Keratinocyte (primary cell): Measurements from ENCODE around the gene POLE4. TPM values are rescaled to one million over a fixed set of nuclear protein-coding genes. Genes with fewer than 3 reads are reported as not detected.

Experiments used
- DNase-seq: peaks from one replicate; pipeline ENCODE4 v3.0.0-alpha.2; 2011; ENCODE audit warnings: low read depth, missing footprints, low spot score
- FAIRE-seq: peaks from 2 replicates; lab custom pipeline; 2011; peaks lifted over from hg19 to GRCh38; lab: Jason Lieb, UNC
- H2AFZ ChIP-seq: 2 replicates; pipeline ENCODE4 v1.6.0; 2012; ENCODE audit warnings: low read length, control low read depth, inconsistent platforms; ENCODE audit not compliant: control insufficient read depth
- H3K27ac ChIP-seq: 2 replicates; pipeline ENCODE4 v1.5.1; 2011; ENCODE audit warnings: low read length; ENCODE audit not compliant: control insufficient read depth, insufficient read depth
- H3K27me3 ChIP-seq: 3 replicates; pipeline ENCODE4 v1.6.0; 2011; ENCODE audit warnings: low read length; ENCODE audit not compliant: control insufficient read depth, insufficient read depth; ENCODE audit errors: extremely low read depth
- H3K36me3 ChIP-seq, 2 experiments: 2 replicates in 1 of 2; 3 replicates in 1 of 2; pipeline ENCODE4 v1.5.1; 2011; ENCODE audit warnings: low read length in 2 of 2, mild to moderate bottlenecking in 1 of 2; ENCODE audit not compliant: control insufficient read depth in 2 of 2, insufficient read depth in 2 of 2; ENCODE audit errors: extremely low read depth in 1 of 2
- H3K4me1 ChIP-seq: 3 replicates; pipeline ENCODE4 v1.5.1; 2011; ENCODE audit warnings: low read length; ENCODE audit not compliant: control insufficient read depth, insufficient read depth; ENCODE audit errors: extremely low read depth
- H3K4me2 ChIP-seq: 3 replicates; pipeline ENCODE4 v1.6.0; 2011; ENCODE audit warnings: low read depth, low read length; ENCODE audit not compliant: control insufficient read depth, insufficient read depth; ENCODE audit errors: extremely low read depth
- H3K4me3 ChIP-seq, 3 experiments: fragments of 200-600 bp in 1 of 3; sonication (generic) in 1 of 3; 2 replicates in 2 of 3; 3 replicates in 1 of 3; pipeline ENCODE4 v1.5.1; 2011 to 2016; ENCODE audit warnings: low read length in 3 of 3, mild to moderate bottlenecking in 3 of 3, control low read depth in 2 of 3, inconsistent platforms in 1 of 3, low read depth in 1 of 3, mixed read lengths in 1 of 3, mixed run types in 1 of 3, moderate library complexity in 1 of 3; ENCODE audit not compliant: control insufficient read depth in 2 of 3, insufficient read depth in 2 of 3; ENCODE audit errors: extremely low read depth in 1 of 3
- H3K79me2 ChIP-seq: 2 replicates; pipeline ENCODE4 v1.6.0; 2012; ENCODE audit warnings: low read length; ENCODE audit not compliant: control insufficient read depth, insufficient read depth
- H3K9ac ChIP-seq: 3 replicates; pipeline ENCODE4 v1.6.0; 2011; ENCODE audit warnings: low read length; ENCODE audit not compliant: control insufficient read depth, insufficient read depth; ENCODE audit errors: extremely low read depth
- H3K9me1 ChIP-seq: 3 replicates; pipeline ENCODE4 v1.6.0; 2011; ENCODE audit warnings: low read length; ENCODE audit not compliant: control insufficient read depth, insufficient read depth; ENCODE audit errors: extremely low read depth
- H3K9me3 ChIP-seq: 2 replicates; pipeline ENCODE4 v1.5.1; 2012; ENCODE audit warnings: low read depth, low read length; ENCODE audit not compliant: control insufficient read depth
- H4K20me1 ChIP-seq: 3 replicates; pipeline ENCODE4 v1.6.0; 2011; ENCODE audit warnings: low read length; ENCODE audit not compliant: control insufficient read depth, insufficient read depth; ENCODE audit errors: extremely low read depth
- CTCF ChIP-seq, 3 experiments: IDR thresholded peaks in 1 of 3; conservative IDR thresholded peaks in 1 of 3; optimal IDR thresholded peaks in 1 of 3; 2 replicates in 2 of 3; 3 replicates in 1 of 3; pipeline versions ENCODE3 to v1.5.1; 2011; ENCODE audit warnings: low read length in 3 of 3, mild to moderate bottlenecking in 3 of 3, moderate library complexity in 2 of 3, control low read depth in 1 of 3, inconsistent platforms in 1 of 3; ENCODE audit not compliant: insufficient read depth in 2 of 3; ENCODE audit errors: extremely low read depth in 1 of 3
- EZH2 ChIP-seq: IDR thresholded peaks from one replicate; pipeline ENCODE4 v1.6.1; 2012; ENCODE audit warnings: inconsistent platforms, mild to moderate bottlenecking, low read length, moderate library complexity
- dilution Hi-C: fragments of 300-500 bp; cut with MboI; formaldehyde crosslinking; loops from one replicate; pipeline ENCODE4 v1.7.0; 2020; ENCODE audit warnings: low sequenced_read_pairs; ENCODE audit not compliant: extremely low pct_ligation_motif_present
- polyA minus RNA-seq, 3 experiments: library from RNA; depleted of rRNA, polyadenylated mRNA; stranded (reverse); fragments of >200 nt; gene quantifications; 1 replicate in 1 of 3; 2 replicates in 1 of 3; 3 replicates in 1 of 3; pipeline ENCODE4 v1.2.3, GENCODE V29; 2011
- polyA plus RNA-seq, 5 experiments: library from polyadenylated mRNA; depleted of rRNA in 3 of 5; stranded (reverse) in 3 of 5; stranded (forward) in 1 of 5; unstranded in 1 of 5; fragments of >200 nt; gene quantifications; 1 replicate in 1 of 5; 2 replicates in 3 of 5; 3 replicates in 1 of 5; pipeline versions ENCODE4 v1.2.1 to v1.2.3, GENCODE V29; 2011 to 2012; ENCODE audit warnings: missing spikeins in 2 of 5, low read depth in 1 of 5, low replicate concordance in 1 of 5

The POLE4 gene
- polyA plus RNA-seq (27.7 to 66.4 TPM (median 42.2 TPM) in 3 replicates), polyA minus RNA-seq (10.3 to 14.2 TPM (median 11.6 TPM) in 3 replicates)
- 18.5 TPM for polyA plus RNA-seq (2011; ENCODE audit: low read depth)
- 28.7 and 46.0 TPM in 2 replicates for polyA plus RNA-seq (2011; cell fraction: cytosol; rRNA removed)
- 8.3 and 9.0 TPM in 2 replicates for polyA plus RNA-seq (2011; cell fraction: nucleus; rRNA removed)
- polyA plus RNA-seq (2012; ENCODE audit: low replicate concordance) = 50.9 and 65.0 TPM in 2 replicates
- 18.2 TPM for polyA minus RNA-seq (2011; cell fraction: cytosol; rRNA and poly(A)+ RNA removed)
- polyA minus RNA-seq (2011; cell fraction: nucleus; rRNA and poly(A)+ RNA removed) = 3.9 and 4.3 TPM in 2 replicates

GRCh38 chr2:74958274-74959105, at the start of gene POLE4:
Gene POLE4, plus strand, starts transcription at chr2:74958643. Its CDS starts 37 bp downstream, at chr2:74958680.
- Histone ChIP-seq H3K27ac (peak within 1 kb of the TSS; percentile 67), H3K9ac (peak within 1 kb of the TSS; percentile 86), H3K36me3 (peaks cover 0 to 3% of the 10 kb centered on the region in 2 experiments), H3K27me3 (no peaks in the 10 kb centered on the region), H3K4me2 (peak within 1 kb of the TSS; percentile 91), H3K79me2 (no peaks in the 10 kb centered on the region), H2AFZ (peak within 1 kb of the TSS; percentile 98), H3K4me1 (peaks cover 10% of the 10 kb centered on the region), H3K9me3 (no peaks in the 10 kb centered on the region), H4K20me1 (no peaks in the 10 kb centered on the region), H3K4me3 (peak within 1 kb of the TSS; percentile 68 to 78 (median 70)), H3K9me1 (no peaks in the 10 kb centered on the region)
- DNase-seq = peak; percentile 44
- TF ChIP-seq CTCF (optimal IDR thresholded peaks at IDR 0.05 in 1 of 3, IDR thresholded peaks at IDR 0.05 in 1 of 3, conservative IDR thresholded peaks at IDR 0.05 in 1 of 3; ENCODE audit: extremely low read depth in 1 of 3, insufficient read depth in 2 of 3, low read length in 3 of 3) (no peak), EZH2 (no peak)
- FAIRE-seq = no peak
- dilution Hi-C loops = no loop called here

GRCh38 chr2:74908748-74909444, 49.5 kb upstream of the POLE4 start:
- dilution Hi-C loops = no loop called here
- FAIRE-seq = peak; percentile 41
- H2AFZ ChIP-seq = peak overlapping the region; percentile 65

More at GRCh38 chr2:74908748-74909444, 49.5 kb upstream of the POLE4 start:
- no peaks in the 10 kb centered on the region for H3K9me3 ChIP-seq
- no peaks in the 10 kb centered on the region for H3K27me3 ChIP-seq
- peak overlapping the region; percentile 75 for H3K4me2 ChIP-seq
- H3K4me3 ChIP-seq = peak overlapping the region; percentile 30 to 59 (median 34)
- H3K9me1 ChIP-seq = no peaks in the 10 kb centered on the region
- H3K27ac ChIP-seq = no peak overlapping the region
- no peaks in the 10 kb centered on the region for H3K79me2 ChIP-seq
- TF ChIP-seq CTCF (optimal IDR thresholded peaks at IDR 0.05 in 1 of 3, IDR thresholded peaks at IDR 0.05 in 1 of 3, conservative IDR thresholded peaks at IDR 0.05 in 1 of 3; ENCODE audit: extremely low read depth in 1 of 3, insufficient read depth in 2 of 3, low read length in 3 of 3) (no peak), EZH2 (no peak)
- H3K4me1 ChIP-seq = peaks cover 2% of the 10 kb centered on the region
- no peak for DNase-seq
- no peak overlapping the region for H3K9ac ChIP-seq
- H3K36me3 ChIP-seq = no peaks in the 10 kb centered on the region
- no peaks in the 10 kb centered on the region for H4K20me1 ChIP-seq
